Naive B cell (primary cell): Measurements from ENCODE around the gene MYL10. TPM values are rescaled to one million over a fixed set of nuclear protein-coding genes. Genes with fewer than 3 reads are reported as not detected.
"Not testable (repeated sequence)": the region's sequence is repeated elsewhere in the genome, so short reads cannot be mapped to it uniquely, and the experiment has no call there.

Source experiments
- ATAC-seq, 2 donors: fragments of 150-1000 bp; cut with Tn5 transposase; 2 replicates each; pipeline ENCODE4 v1.10.0; 2021; ENCODE audit warnings: low read depth in 2 of 2, mild to moderate bottlenecking in 2 of 2, moderate library complexity in 2 of 2
- DNase-seq: peaks from one replicate; pipeline ENCODE4 v3.0.0; 2022
- H3K27ac Mint-ChIP-seq, 6 donors: one replicate each; pipeline ENCODE4 v1.8.0; 2020 to 2022; ENCODE audit warnings: mild to moderate bottlenecking in 6 of 6, mixed read lengths in 6 of 6, moderate library complexity in 5 of 6, inconsistent platforms in 2 of 6
- H3K27me3 Mint-ChIP-seq, 3 donors: one replicate each; pipeline ENCODE4 v1.8.0; 2021 to 2022; ENCODE audit warnings: mixed read lengths in 3 of 3, mild to moderate bottlenecking in 1 of 3
- H3K36me3 Mint-ChIP-seq, 2 donors: one replicate each; pipeline ENCODE4 v1.8.0; 2020 to 2022; ENCODE audit warnings: mixed read lengths in 2 of 2, inconsistent platforms in 1 of 2, mild to moderate bottlenecking in 1 of 2
- H3K4me1 Mint-ChIP-seq, 3 donors: one replicate each; pipeline ENCODE4 v1.8.0; 2020 to 2022; ENCODE audit warnings: mixed read lengths in 3 of 3, inconsistent platforms in 1 of 3, mild to moderate bottlenecking in 1 of 3, moderate library complexity in 1 of 3
- H3K4me3 Mint-ChIP-seq, 8 donors: one replicate each; pipeline ENCODE4 v1.8.0; 2020 to 2022; ENCODE audit warnings: mild to moderate bottlenecking in 8 of 8, mixed read lengths in 8 of 8, moderate library complexity in 8 of 8, inconsistent platforms in 2 of 8
- H3K9me3 Mint-ChIP-seq, 7 donors: one replicate each; pipeline ENCODE4 v1.8.0; 2020 to 2022; ENCODE audit warnings: mixed read lengths in 7 of 7, mild to moderate bottlenecking in 5 of 7, inconsistent platforms in 2 of 7, moderate library complexity in 1 of 7
- polyA plus RNA-seq, 6 donors: library from polyadenylated mRNA; unstranded; fragments of 300-500 nt; fragmentation: Illumina TruSeq; gene quantifications; one replicate each; pipeline ENCODE4 v1.2.3, GENCODE V29; 2021; ENCODE audit warnings: low read depth in 6 of 6

Gene MYL10
- polyA plus RNA-seq, 6 donors from 2014 or later = not detected

- not testable (repeated sequence) for H3K27ac Mint-ChIP-seq, H3K36me3 Mint-ChIP-seq, H3K4me3 Mint-ChIP-seq, ATAC-seq, DNase-seq, H3K4me1 Mint-ChIP-seq, H3K9me3 Mint-ChIP-seq
- peaks cover 0 to 17% (median under 1%) of the 10 kb centered on the region in 3 donors for H3K27me3 Mint-ChIP-seq
These were observed 10.0 kb upstream of the MYL10 start for GRCh38 chr7:101639127-101639526.

- Mint-ChIP-seq H3K27me3 (peaks cover 0 to 18% (median 8%) of the 10 kb centered on the region in 3 donors), H3K9me3 (peaks cover 0 to 17% (median 9%) of the 10 kb centered on the region in 7 donors), H3K27ac (no peak overlapping the region), H3K4me1 (no peaks in the 10 kb centered on the region), H3K36me3 (no peaks in the 10 kb centered on the region), H3K4me3 (no peak overlapping the region)
- ATAC-seq = no peak
- DNase-seq = no peak
These were observed 7.9 kb upstream of the MYL10 start for GRCh38 chr7:101636822-101637623.

- Mint-ChIP-seq H3K4me1 (no peaks in the 10 kb centered on the region), H3K36me3 (no peaks in the 10 kb centered on the region), H3K9me3 (peaks cover 0 to 17% (median 10%) of the 10 kb centered on the region in 7 donors), H3K4me3 (no peak overlapping the region), H3K27me3 (peaks cover 0 to 23% (median 8%) of the 10 kb centered on the region in 3 donors), H3K27ac (no peak overlapping the region)
- DNase-seq (no peak), ATAC-seq (no peak)
These were observed 6.4 kb upstream of the MYL10 start for GRCh38 chr7:101635484-101635883.

DNA sequence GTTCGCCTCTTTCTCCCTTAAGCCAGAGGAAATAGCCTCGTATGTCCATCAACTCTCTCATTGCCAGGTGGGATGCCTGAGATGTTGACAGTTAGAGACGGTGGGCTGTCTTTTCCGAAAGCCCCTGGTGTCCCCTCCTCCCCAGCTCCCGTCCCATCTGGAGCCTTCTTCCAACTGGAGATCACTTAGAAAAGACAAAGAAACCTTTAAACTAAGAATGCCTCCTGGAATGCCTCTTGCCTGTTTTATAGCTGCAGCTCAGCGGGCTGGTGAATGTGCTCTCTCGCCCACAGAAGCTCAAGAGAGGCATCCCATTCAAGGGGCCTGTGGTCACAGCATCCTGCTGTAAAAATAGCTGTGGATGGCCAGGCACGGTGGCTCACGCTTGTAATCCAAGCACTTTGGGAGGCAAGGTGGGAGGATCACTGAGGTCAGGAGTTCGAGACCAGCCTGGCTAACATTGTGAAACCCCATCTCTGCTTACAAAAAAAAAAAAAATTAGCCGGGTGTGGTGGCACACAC is 5.2 kb upstream of the MYL10 start:
- no peak overlapping the region for H3K27ac Mint-ChIP-seq
- no peak for DNase-seq
- no peak overlapping the region for H3K4me3 Mint-ChIP-seq
- no peaks in the 10 kb centered on the region for H3K36me3 Mint-ChIP-seq
- H3K4me1 Mint-ChIP-seq = no peaks in the 10 kb centered on the region
- peaks cover 0 to 17% (median 10%) of the 10 kb centered on the region in 7 donors for H3K9me3 Mint-ChIP-seq
- ATAC-seq = no peak
- peaks cover 0 to 23% (median 8%) of the 10 kb centered on the region in 3 donors for H3K27me3 Mint-ChIP-seq

DNA sequence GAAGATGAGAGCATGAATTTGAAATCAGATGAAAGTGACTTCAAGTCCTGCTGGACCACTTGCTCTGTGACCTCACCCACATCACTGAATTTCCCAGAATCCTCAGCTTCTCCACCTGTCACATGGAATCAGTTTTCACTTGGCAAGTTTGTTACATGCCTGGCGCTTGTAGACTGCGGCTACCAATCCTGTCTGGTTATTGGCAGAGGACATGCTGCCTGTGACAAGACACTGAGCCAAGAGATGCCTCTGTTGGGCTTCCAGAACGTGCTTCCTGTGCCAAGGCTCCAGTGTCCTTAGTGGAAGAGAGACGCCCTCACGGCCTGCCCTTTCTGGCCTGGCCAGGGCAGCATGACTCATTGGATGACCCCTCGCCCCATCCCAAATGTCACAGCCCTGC is 4.4 kb upstream of the MYL10 start:
- ATAC-seq = no peak

DNA sequence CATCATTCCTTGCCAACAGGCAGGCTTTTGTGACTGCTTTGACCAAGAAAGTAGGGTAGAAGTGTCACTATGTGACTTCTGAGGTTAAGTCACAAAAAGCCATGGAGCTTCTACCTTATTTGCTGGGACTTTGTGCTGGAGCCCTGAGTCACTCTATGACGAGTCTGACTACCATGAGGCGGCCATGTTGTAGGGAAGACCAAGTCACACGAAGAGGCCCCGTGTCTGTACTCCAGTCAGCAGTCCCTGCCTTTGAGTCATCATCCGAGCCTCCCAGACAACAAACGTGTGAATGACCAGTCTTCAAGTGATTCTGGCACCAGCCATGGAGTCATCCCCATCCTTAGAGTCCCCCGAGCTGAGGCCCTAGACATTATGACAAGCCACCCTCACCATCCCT is 3.5 kb upstream of the MYL10 start:
- no peak overlapping the region for H3K27ac Mint-ChIP-seq
- peaks cover 4 to 30% (median 8%) of the 10 kb centered on the region in 3 donors for H3K27me3 Mint-ChIP-seq
- H3K9me3 Mint-ChIP-seq = peaks cover 0 to 17% (median 10%) of the 10 kb centered on the region in 7 donors
- no peaks in the 10 kb centered on the region for H3K4me1 Mint-ChIP-seq
- H3K4me3 Mint-ChIP-seq = no peak overlapping the region
- DNase-seq (no peak), ATAC-seq (no peak)
- no peaks in the 10 kb centered on the region for H3K36me3 Mint-ChIP-seq

More for the DNA sequence above, 4.4 kb upstream of the MYL10 start:
- DNase-seq = no peak
- Mint-ChIP-seq H3K4me3 (no peak overlapping the region), H3K27me3 (peaks cover 4 to 26% (median 8%) of the 10 kb centered on the region in 3 donors), H3K36me3 (no peaks in the 10 kb centered on the region), H3K4me1 (no peaks in the 10 kb centered on the region), H3K9me3 (peaks cover 0 to 17% (median 10%) of the 10 kb centered on the region in 7 donors), H3K27ac (no peak overlapping the region)

DNA sequence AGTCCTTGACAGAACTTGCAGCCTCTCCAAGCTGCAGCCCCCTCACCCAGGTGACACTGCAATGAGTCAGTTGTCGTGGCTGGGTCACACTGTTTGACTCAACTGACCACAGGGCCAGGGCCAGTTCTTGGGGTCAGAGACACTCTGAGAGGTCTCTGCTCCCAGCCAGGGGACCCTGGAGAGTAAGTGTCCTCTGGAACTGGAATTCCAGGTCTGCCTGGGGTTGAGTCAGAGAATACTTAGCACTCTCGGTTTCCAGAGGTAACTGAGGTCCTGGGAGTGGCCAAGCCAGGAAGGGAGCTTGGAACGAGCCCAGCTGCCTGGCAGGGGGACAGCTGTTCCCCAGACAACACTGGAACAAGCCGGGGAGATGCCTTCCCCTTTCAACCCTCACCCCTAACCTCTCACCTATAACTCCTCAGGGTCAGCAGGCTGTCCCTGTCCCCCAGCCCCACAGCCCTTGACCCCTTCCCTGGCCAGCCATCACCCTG is 2.2 kb upstream of the MYL10 start:
- peaks cover 0 to 17% (median 10%) of the 10 kb centered on the region in 7 donors for H3K9me3 Mint-ChIP-seq
- no peak overlapping the region for H3K27ac Mint-ChIP-seq
- no peak for ATAC-seq
- H3K27me3 Mint-ChIP-seq = peaks cover 4 to 31% (median 16%) of the 10 kb centered on the region in 3 donors
- H3K4me3 Mint-ChIP-seq = no peak overlapping the region
- no peaks in the 10 kb centered on the region for H3K36me3 Mint-ChIP-seq
- H3K4me1 Mint-ChIP-seq = no peaks in the 10 kb centered on the region
- DNase-seq = no peak

DNA sequence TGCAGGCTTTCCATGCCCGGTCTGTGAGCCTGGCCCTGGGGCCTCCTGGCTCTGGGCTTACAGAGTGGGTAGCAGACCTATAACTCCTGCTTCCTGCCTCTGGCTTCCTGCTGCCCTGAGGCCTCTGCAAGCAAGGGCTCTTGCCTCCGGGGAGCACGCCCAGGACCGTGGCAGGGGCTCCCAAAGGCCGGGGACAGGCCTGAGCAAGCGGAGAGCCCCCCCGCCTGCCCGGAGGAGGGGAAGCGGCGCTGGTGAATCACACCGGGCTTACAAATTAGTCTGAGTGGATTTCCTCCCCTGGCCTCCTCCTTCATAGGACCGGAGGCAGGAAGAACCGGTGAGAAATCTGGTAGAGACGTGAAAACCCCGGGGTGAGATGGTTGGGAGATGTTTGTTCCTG is 1.5 kb upstream of the MYL10 start:
- Mint-ChIP-seq H3K36me3 (no peaks in the 10 kb centered on the region), H3K4me1 (peaks cover 0 to 4% (median 4%) of the 10 kb centered on the region in 3 donors), H3K4me3 (no peak overlapping the region), H3K27ac (no peak overlapping the region), H3K27me3 (peaks cover 4 to 38% (median 23%) of the 10 kb centered on the region in 3 donors), H3K9me3 (peaks cover 0 to 17% (median 10%) of the 10 kb centered on the region in 7 donors)
- no peak for DNase-seq
- ATAC-seq = no peak

DNA sequence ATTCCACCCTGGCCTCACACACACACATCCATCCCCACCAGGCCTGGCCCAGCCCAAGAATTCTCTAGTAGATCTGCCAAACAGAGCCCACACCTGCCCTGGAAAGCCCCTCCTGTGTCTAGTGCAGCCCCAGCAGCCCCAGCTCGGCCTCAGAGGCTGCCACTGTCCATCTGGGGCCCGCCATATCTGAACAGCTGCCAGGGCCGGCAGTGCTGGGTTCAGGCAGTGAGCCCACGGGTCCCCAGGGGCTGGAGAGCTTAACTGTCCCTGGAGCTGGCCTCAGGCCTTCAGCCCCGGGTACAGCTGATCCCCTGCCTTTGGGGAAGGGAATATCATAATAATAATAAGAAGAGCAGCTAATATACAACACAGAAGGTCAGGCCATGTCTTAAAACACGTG is 574 bp downstream of the MYL10 start:
- peaks cover 0 to 12% (median 5%) of the 10 kb centered on the region in 7 donors for H3K9me3 Mint-ChIP-seq
- H3K4me1 Mint-ChIP-seq = peaks cover 0 to 10% (median 5%) of the 10 kb centered on the region in 3 donors
- H3K27me3 Mint-ChIP-seq = peaks cover 8 to 43% (median 31%) of the 10 kb centered on the region in 3 donors
- DNase-seq (no peak), ATAC-seq (no peak)
- no peaks in the 10 kb centered on the region for H3K36me3 Mint-ChIP-seq
- no peak overlapping the region for H3K27ac Mint-ChIP-seq
- no peak overlapping the region for H3K4me3 Mint-ChIP-seq

DNA sequence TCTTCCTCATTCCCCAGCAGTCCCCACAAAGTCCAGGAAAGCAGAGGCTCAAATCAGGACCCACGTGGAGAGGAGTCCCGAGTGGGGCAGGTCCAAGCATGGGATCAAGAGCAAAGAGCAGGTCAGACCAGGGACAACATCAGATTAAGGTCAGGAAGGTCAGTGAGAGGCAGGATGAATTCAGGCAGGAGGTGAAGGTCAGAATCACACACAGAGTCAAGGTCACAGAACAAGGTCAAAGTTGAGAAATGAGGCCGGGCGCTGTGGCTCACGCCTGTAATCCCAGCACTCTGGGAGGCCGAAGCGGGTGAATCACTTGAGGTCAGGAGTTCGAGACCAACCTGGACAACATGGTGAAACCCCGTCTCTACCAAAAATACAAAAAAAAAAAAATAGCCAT is 2.3 kb downstream of the MYL10 start:
- Mint-ChIP-seq H3K27ac (no peak overlapping the region), H3K4me1 (peaks cover 0 to 10% (median 5%) of the 10 kb centered on the region in 3 donors), H3K27me3 (peaks cover 8 to 47% (median 39%) of the 10 kb centered on the region in 3 donors), H3K36me3 (no peaks in the 10 kb centered on the region), H3K4me3 (no peak overlapping the region), H3K9me3 (no peaks in the 10 kb centered on the region)
- DNase-seq (no peak), ATAC-seq (no peak)

DNA sequence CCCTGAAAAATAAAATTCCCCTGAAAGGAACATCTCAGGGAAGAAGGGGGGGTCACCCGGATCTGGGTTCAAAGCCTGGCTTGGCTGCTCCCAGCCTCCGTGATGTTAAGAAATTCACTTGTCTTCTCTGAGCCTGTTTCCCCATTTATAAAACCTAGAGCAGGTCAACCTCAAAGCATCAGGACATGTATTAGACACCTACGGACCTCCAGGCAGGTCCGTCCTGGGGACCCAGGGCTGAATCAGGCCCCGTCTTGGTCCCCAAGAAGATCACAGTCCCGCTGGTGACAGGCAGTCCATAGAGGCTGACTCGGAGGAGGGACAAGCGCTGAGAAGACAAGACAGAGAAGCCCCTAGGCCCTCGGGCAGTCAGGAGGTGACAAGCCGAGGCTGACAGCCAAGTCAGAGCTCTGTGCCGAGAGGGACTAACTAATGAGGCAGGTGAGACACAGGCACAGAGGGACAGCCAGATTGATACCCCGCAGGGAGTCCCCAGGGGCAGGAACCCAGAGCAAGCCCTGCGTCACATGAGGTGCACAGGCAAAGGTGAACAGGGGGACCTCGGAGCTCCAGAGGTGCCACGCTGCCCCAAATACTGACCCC is 2.9 kb downstream of the MYL10 start:
- Mint-ChIP-seq H3K4me1 (peaks cover 0 to 10% (median 5%) of the 10 kb centered on the region in 3 donors), H3K36me3 (no peaks in the 10 kb centered on the region), H3K27ac (no peak overlapping the region), H3K27me3 (peaks cover 8 to 43% (median 39%) of the 10 kb centered on the region in 3 donors), H3K9me3 (no peaks in the 10 kb centered on the region), H3K4me3 (no peak overlapping the region)
- DNase-seq (no peak), ATAC-seq (no peak)

- Mint-ChIP-seq H3K9me3 (no peaks in the 10 kb centered on the region), H3K4me1 (peaks cover 0 to 10% (median 5%) of the 10 kb centered on the region in 3 donors), H3K36me3 (no peaks in the 10 kb centered on the region), H3K27me3 (peaks cover 8 to 44% (median 39%) of the 10 kb centered on the region in 3 donors), H3K27ac (peak overlapping the region in 1 of 6 donors; percentile 71), H3K4me3 (peak overlapping the region in 1 of 8 donors; percentile 7)
- no peak for ATAC-seq
- DNase-seq = no peak
These were observed 3.9 kb downstream of the MYL10 start for GRCh38 chr7:101625031-101625791.
